Activated CD4-positive, alpha-beta memory T cell treated with anti-CD3 and anti-CD28 coated beads for 36 hours (primary cell): ENCODE results near the gene OLFML3. TPM values are rescaled to one million over a fixed set of nuclear protein-coding genes. Genes with fewer than 3 reads are reported as not detected.

Experiments used
- CTCF ChIA-PET: fragments of 350-600 bp; sonication (Branson Sonifier 250); formaldehyde crosslinking; loops from one replicate; lab custom pipeline; 2021; ENCODE audit warnings: antibody characterized with exemption, inconsistent platforms; lab: Charles Lee
- POLR2A ChIA-PET: fragments of 350-600 bp; sonication (Branson Sonifier 250); formaldehyde crosslinking; loops from one replicate; lab custom pipeline; 2021; ENCODE audit warnings: antibody characterized with exemption; lab: Charles Lee
- DNase-seq: peaks from one replicate; pipeline ENCODE4 v3.0.0-alpha.2; 2020
- H3K27ac Mint-ChIP-seq: one replicate; pipeline ENCODE4 v1.8.0; 2021; ENCODE audit warnings: mixed read lengths
- H3K27me3 Mint-ChIP-seq: one replicate; pipeline ENCODE4 v1.8.0; 2021; ENCODE audit warnings: mixed read lengths
- H3K36me3 Mint-ChIP-seq: one replicate; pipeline ENCODE4 v1.8.0; 2021; ENCODE audit warnings: mixed read lengths
- H3K4me1 Mint-ChIP-seq: one replicate; pipeline ENCODE4 v1.8.0; 2021; ENCODE audit warnings: low read depth, mixed read lengths
- H3K4me3 Mint-ChIP-seq: one replicate; pipeline ENCODE4 v1.8.0; 2021; ENCODE audit warnings: mild to moderate bottlenecking, mixed read lengths
- H3K9me3 Mint-ChIP-seq: one replicate; pipeline ENCODE4 v1.8.0; 2021; ENCODE audit warnings: mixed read lengths
- intact Hi-C: fragments of 100-400 bp; cut with micrococcal nuclease; formaldehyde crosslinking; loops from one replicate; pipeline ENCODE4 v1.15.1; 2023
- total RNA-seq, 2 experiments: library from RNA; stranded (reverse); gene quantifications; one replicate each; pipeline ENCODE4 v1.2.3, GENCODE V29; 2021

OLFML3 gene
- total RNA-seq, 2 experiments from 2014 or later: 0.21 TPM; not detected in 1

- CTCF ChIA-PET: no interaction called here
- intact Hi-C loops: no loop called here
Measured at GRCh38 chr1:114026797-114027196, 47.5 kb downstream of the OLFML3 start.

More at GRCh38 chr1:114026797-114027196, 47.5 kb downstream of the OLFML3 start:
- POLR2A ChIA-PET: no interaction called here
- Mint-ChIP-seq H3K4me1 (no peaks in the 10 kb centered on the region), H3K9me3 (no peaks in the 10 kb centered on the region), H3K4me3 (no peak overlapping the region), H3K27me3 (no peaks in the 10 kb centered on the region), H3K36me3 (no peaks in the 10 kb centered on the region), H3K27ac (no peak overlapping the region)
- no peak for DNase-seq

Other genes starting within 250 kb of the OLFML3 start
- 10 to 100 TPM; 12.6 to 12.9 TPM for gene PHTF1, start 220.0 kb upstream of the OLFML3 start, total RNA-seq
- 10 to 100 TPM; 17.5 to 18.5 TPM for gene RSBN1, start 167.0 kb upstream of the OLFML3 start, total RNA-seq
- 10 to 100 TPM; 45.2 to 45.7 TPM for gene PTPN22, start 107.8 kb upstream of the OLFML3 start, total RNA-seq
- under 1 TPM; 0.22 to 0.93 TPM for gene BCL2L15, start 91.9 kb upstream of the OLFML3 start, total RNA-seq
- 10 to 100 TPM; 41.4 to 42.2 TPM for gene AP4B1, start 74.7 kb upstream of the OLFML3 start, total RNA-seq
- gene DCLRE1B, start 74.1 kb upstream of the OLFML3 start, total RNA-seq: 10 to 100 TPM; 19.4 to 19.6 TPM
- gene HIPK1, start 50.1 kb upstream of the OLFML3 start, total RNA-seq: 10 to 100 TPM; 55.3 to 55.7 TPM
- gene SYT6, start 174.4 kb downstream of the OLFML3 start, total RNA-seq: not detected